Tongue (tissue), 2 donors: ENCODE results near the gene TXNIP. TPM values are rescaled to one million over a fixed set of nuclear protein-coding genes. Genes with fewer than 3 reads are reported as not detected.
"Not testable (repeated sequence)": the region's sequence is repeated elsewhere in the genome, so short reads cannot be mapped to it uniquely, and the experiment has no call there.

Experiments used
- DNase-seq: peaks from one replicate; pipeline ENCODE4 v3.0.0-alpha.2; 2015
- total RNA-seq: library from RNA; depleted of rRNA; stranded (reverse); fragments of >200 nt; gene quantifications from one replicate; pipeline ENCODE4 v1.2.3, GENCODE V29; 2014

TXNIP gene, protein sequence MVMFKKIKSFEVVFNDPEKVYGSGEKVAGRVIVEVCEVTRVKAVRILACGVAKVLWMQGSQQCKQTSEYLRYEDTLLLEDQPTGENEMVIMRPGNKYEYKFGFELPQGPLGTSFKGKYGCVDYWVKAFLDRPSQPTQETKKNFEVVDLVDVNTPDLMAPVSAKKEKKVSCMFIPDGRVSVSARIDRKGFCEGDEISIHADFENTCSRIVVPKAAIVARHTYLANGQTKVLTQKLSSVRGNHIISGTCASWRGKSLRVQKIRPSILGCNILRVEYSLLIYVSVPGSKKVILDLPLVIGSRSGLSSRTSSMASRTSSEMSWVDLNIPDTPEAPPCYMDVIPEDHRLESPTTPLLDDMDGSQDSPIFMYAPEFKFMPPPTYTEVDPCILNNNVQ
- 834 TPM for total RNA-seq

DNA sequence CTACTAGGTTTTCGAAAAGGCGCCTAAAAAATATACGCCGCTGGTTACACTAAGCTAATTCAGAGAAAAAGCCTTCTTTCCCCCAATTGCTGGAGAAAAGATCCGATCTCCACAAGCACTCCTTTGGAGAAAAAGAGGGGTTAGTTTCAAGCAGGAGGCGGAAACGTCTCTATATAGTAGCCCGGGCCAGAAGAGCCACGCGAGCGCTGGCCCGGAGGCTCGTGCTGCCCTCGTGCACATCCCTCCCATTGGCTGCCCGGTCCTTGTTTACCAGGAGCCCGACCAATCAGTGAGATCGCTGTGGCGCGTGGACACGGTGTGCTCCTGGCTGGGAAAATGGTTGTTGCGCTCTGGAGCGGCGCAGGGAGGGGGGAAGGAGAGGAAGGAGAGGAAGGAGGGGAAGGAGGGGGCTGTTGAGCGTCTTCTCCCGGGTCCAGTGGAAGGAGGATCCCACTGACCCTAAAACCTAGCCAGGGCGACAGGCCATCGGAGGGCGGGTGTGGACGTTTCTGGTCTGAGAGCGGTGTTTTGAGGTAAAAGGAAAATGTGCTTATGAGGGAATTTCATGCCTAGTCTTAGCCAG is at the start of gene TXNIP:
TSS of gene TXNIP (minus strand) at position 147 of the 583 bp plus-strand sequence. CDS start 313 bp downstream, outside the sequence.
- DNase-seq, result peak; percentile 99

- no peak for DNase-seq
These were observed 43.4 kb upstream of the TXNIP start for GRCh38 chr1:146039844-146040194.

DNA sequence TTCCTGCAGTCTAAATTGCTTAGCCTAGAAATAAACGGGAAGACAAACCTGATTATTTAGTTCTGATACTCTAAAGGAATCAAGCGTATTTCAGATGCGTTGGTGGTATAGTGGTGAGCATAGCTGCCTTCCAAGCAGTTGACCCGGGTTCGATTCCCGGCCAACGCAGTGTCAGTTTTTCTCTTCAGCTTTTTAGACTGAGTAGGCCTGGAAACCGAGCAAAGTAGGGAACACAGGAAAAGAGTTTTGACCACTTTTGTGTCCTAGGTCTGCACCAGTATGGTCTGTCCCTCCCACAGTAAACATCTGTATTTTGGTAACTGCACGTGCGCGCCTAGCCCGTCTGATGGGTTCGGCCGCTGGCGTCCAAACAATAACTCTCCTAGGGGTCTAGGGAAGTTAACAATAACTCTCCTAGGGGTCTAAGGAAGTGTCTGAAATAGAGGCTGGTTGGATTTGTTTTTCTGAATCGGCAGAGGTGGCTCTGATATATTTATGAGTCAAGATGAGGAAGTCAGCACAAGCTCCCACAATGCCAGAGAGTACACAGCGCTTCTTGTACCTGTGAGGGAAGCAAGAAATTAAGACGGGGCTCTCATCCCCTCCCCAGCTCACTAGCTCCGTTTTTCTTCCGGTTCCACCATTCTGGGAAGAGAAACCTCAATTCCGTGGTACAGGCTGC is 40.7 kb upstream of the TXNIP start:
- DNase-seq, result peak; percentile 98

GRCh38 chr1:146036241-146036964 is 40.0 kb upstream of the TXNIP start:
- DNase-seq, result no peak

DNA sequence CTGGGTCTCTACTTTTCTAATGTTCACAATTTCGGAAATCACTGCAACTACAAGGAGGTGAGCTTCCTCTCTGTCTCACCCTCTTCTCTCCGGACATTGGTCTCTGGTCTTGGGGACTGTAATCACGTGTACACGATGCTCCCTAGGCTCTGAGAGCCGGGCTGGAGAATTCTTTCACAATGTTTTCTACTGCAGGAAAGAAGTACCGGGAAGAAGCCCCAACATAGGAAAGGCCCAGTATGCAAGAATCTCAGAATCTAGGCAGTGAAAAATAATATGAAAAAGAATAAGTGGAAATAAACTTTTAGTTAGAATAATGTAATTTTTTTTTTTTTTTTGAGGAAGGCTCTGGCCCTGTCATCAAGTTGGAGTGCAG is 38.7 kb upstream of the TXNIP start:
- peak; percentile 46 for DNase-seq

- peak; percentile 70 for DNase-seq
These were observed 36.3 kb upstream of the TXNIP start for GRCh38 chr1:146032631-146033219.

DNA sequence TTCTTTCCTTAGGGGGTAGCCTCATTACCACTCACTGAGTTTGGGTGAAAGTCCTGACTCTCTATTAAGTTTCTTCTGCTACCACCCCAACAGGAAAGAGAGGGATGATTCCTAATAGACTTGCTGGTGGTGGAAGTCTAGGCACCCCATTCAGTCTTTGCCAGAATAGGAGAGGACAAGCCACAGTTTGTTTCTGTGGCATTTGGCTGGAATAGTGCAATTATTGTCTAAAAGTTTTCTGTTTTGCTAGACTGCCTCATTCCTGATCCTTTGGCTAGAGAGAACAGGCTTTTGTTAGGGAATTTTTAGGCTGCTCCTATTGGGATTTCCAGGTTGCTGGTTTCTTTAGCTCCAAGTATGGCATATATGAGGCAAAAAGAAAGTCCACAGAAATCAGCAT is 35.1 kb upstream of the TXNIP start:
- no peak for DNase-seq

- no peak for DNase-seq
These were observed 32.7 kb upstream of the TXNIP start for GRCh38 chr1:146029117-146029516.

DNA sequence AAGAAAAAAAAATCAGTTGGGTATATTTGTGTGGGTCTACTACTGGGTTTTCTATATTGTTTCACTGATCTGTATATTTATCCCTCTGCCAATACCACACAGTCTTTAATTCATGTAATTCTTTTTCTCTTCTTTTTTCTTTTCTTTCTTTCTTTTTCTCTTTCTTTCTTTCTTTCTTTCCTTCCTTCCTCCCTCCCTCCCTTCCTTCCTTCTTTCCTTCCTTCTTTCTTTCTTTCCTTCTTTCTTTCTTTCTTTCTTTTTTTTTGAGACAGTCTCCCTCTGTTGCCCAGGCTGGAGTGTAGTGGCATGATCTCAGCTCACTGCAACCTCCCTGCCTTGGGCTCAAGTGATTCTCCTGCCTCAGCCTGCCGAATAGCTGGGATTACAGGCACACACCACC is 30.3 kb upstream of the TXNIP start:
- not testable (repeated sequence) for DNase-seq

DNA sequence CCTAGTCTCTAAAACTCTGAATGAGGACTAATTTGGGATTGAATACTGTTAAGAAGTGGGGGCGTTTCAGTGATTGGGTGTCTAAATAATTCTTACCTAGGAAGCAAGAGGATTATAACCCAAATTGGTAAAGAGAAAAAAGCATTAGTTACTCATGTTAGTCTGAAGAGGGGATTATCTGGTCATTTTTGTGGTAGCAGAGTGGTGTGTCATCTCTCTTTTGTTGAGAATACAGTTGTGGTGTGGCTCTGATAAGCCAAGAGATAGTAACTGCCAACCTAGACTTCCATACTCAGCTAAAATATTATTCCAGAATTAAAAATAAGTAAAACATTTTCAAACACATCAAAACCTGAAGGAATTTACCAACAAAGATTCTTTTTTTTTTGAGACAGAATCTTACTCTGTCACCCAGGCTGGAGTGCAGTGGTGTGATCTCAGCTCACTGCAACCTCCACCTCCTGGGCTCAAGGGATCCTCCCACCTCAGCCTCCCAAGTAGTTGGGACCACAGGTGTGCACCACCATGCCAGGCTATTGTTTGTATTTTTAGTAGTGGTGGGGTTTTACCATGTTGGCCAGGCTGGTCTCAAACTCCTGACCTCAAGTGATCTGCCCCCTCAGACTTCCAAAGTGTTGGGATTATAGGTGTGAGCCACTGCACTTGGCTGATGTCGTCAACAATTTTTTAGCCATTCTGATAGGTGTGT is 29.6 kb upstream of the TXNIP start:
- DNase-seq, result not testable (repeated sequence)

DNA sequence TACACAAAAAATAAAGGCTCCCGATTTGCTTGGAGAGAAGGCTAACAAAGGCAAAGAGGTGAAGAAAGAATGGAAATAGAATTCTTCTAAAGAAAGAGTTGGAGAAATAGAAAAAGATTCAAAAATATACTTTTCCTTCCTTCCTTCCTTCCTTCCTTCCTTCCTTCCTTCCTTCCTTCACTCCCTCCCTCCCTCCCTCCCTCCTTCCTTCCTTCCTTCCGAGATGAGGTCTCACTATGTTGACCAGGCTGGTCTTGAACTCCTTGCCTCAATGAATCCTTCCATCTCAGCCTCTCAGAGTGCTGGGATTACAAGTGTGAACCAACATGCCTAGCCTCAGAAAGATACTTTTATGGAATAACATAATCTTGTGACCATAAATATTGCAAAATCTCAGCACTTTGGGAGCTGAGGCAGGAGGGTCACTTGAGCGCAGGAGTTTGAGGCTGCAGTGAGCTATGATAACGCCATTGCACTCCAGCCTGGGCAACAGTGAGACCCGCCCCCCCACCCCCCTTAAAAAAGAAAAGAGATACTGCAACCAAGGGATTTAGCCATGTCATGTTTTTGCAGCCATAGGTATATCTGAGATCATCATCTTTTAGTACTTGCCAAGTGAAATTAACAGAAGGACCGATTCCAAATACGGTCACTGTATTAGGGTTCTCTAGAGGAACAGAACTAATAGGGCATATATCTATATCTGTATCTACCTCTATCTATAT is 26.2 kb upstream of the TXNIP start:
- DNase-seq, result no peak

DNA sequence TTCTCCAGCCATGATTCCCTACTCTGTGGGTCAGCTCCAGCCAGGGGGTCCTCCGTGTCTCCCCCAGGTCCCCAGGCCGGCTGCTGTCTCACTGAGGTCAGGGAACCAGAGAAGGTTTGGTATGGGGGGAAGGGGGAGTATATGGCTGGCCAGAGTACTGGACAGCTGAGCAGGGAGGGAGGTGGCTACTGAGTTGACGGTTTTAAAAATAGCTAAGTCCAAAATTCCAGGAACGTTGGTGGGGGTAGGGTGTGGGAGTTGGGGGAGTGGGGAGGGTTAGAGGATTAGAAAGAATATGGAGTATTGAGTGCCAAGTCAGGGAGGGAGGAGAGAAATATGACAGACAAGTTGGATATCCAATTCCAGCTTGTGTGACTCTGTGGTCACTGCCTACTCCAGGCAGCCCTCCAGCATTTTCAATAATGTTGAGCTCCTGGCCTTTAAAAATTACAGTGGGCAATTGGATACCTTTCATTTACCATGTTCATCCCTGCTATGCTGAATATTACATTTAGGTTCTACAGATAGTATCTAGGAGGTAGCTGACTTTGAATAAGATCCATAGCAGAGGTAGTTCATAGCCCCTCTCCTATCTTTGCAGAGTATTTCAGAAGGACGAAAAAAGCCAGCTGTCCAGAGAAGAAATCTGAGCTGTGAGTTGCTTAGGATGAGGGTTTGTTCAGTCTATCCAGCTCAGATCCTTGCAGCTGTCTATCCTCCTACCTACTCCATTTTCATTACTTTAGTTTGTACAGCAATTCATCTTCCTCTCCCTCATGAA is 25.4 kb upstream of the TXNIP start, which contains the start of gene HJV:
TSS of gene HJV (minus strand) at position 114 of the 781 bp plus-strand sequence. CDS start 1,504 bp downstream, outside the sequence.
- DNase-seq, result peak; percentile 78

DNA sequence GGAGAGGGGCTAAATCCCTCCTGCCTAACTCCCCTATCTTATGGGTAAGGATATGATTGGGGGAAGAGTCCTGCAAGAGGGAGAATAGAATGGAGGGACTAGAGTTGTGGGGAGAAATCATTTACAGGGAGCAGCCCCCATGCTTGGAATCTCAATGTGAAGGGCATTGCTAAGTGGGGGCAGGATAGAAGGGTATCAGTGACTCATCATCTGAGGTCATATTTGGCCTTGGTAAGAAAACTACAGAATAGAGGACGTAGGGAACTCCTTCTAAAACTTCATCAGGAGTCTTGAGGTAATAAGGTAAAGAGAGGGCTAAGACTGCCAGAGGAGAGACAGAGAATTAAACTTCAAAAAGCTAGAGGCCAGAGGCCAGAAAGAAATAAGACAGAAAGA is 24.7 kb upstream of the TXNIP start:
- DNase-seq, result no peak

DNA sequence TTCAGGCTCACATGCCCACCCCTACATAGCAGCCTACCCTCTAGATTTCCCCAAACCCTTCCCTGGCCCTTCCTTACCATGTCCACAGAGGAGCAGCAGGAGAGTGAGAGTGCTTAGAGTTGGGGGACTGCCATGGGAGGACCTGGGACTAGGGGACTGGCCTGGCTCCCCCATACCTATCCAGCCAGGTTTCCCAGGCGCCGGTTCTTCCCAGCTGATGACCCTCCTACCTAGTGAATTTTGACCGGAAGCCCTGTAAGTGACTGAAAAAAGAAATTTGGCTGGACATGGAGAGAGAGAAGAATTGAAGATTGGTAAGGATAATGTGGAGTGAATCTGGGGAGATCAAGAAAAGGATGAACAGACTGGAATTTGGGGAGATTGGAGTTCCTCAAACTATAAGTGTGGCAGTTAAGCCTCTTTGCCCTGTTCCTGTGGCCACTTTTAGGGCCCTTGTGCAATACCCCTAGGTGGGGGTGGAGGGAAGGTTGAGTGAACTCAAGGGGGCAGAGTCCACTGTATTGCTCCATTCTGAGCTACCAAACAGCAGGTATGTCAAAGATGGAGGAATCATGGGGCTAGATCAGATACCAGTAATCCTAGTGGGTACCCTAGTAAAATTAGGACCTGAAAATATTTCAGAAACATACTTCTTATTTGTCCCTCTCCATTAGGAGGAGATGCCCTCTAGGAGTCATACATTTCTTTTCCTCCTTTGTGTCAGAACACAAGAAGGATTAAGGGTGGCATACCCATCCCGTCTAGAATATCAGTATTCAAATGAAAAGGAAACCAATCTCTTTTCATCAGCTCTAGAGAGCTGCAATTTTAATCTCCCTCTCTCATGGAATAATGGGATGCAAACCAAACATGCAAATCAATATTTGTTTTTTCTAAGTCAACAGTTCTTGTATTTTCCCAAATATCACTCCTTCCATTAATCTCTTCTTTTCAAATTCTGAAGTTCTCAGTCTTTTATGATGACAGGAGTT is 24.0 kb upstream of the TXNIP start:
- DNase-seq, result no peak

DNA sequence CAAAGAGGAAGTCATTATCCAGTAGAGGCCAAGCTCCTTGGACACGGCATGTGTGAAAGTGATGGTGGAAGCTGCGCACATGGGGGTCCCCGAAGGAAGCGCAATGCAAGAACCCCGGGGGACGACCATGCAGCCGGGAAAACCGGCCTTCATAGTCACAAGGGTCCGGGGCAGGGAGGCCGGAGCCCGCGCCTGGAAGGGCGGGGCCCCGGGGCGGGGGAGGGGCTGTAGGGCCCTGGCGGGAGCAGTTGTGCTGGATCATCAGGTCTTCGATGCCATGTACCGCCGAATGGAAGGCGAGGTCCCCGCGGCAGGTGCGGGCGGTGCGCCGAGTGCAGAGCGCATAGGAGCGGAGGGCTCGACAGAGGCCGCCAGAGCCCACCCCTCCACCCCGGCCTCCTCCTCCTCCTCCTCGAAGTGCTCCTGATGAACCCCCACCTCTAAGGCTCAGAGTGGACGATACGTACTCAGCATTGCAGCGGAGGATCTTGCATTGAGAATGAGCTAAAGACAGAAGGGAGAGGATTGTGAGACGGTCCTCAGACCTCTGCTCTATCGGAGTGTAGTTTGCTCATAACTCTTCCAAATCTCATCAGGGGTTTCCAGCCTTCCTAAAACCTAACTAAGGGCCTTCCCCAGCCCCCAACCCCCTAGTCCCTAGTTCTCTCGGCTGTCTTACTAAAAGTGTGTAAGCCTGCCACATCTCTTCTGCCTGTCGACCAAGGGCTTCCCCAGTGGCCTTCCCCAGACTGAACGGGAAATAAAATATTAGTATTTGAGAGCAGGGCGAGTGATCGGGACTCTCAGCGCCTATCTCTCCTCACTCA is 23.1 kb upstream of the TXNIP start:
- DNase-seq, result peak; percentile 65

GRCh38 chr1:146016891-146017290 is 20.5 kb upstream of the TXNIP start:
- DNase-seq, result no peak

DNA sequence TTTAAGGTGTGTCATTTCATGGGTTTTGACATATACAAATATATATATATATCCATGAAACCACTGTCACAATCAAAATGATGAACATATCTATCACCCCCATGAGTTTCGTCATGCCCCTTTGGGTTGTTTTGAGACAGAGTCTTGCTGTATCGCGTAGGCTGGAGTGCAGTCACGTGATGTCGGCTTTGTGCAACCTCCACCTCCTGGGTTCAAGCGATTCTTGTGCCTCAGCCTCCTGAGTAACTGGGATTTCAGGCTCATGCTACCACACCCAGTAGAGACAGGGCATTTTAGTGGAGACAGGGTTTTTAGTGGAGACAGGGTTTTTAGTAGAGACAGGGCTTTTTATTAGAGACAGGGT is 17.2 kb upstream of the TXNIP start:
- no peak for DNase-seq
